HepG2 (cell line): ENCODE results near the gene IL32. TPM values are rescaled to one million over a fixed set of nuclear protein-coding genes. Genes with fewer than 3 reads are reported as not detected.

Source experiments
- EZH2 ChIP-seq: conservative IDR thresholded peaks from 2 replicates; pipeline ENCODE4 v1.6.1; 2012; ENCODE audit warnings: mild to moderate bottlenecking, low read depth, low read length, moderate library complexity
- MYNN ChIP-seq: sonication (generic); formaldehyde crosslinking; IDR thresholded peaks from 2 replicates; pipeline ENCODE4 v1.4.0; 2020; ENCODE audit warnings: mild to moderate bottlenecking, low read depth, missing genetic modification reagents
- XRCC5 ChIP-seq: fragments of 200-400 bp; formaldehyde crosslinking; optimal IDR thresholded peaks from 2 replicates; pipeline ENCODE3; 2017; ENCODE audit warnings: mild to moderate bottlenecking, low read length
- ZNF160 ChIP-seq: sonication (generic); formaldehyde crosslinking; IDR thresholded peaks from 2 replicates; pipeline ENCODE4 v1.8.0; 2022; ENCODE audit warnings: mild to moderate bottlenecking, inconsistent platforms, missing genetic modification reagents
- ZNF547 ChIP-seq: sonication (generic); formaldehyde crosslinking; IDR thresholded peaks from 2 replicates; pipeline ENCODE4 v1.5.1; 2020; ENCODE audit warnings: mild to moderate bottlenecking, missing genetic modification reagents
- ZNF782 ChIP-seq: sonication (generic); formaldehyde crosslinking; IDR thresholded peaks from 2 replicates; pipeline ENCODE4 v1.4.0; 2020; ENCODE audit warnings: missing genetic modification reagents, mild to moderate bottlenecking, borderline replicate concordance
- polyA plus RNA-seq, 8 experiments: library from polyadenylated mRNA; depleted of rRNA in 3 of 8; stranded (reverse) in 7 of 8; unstranded in 1 of 8; fragments of >200 nt; fragmentation: Illumina TruSeq in 4 of 8; extraction: Trizol in 4 of 8; gene quantifications; 2 replicates each; pipeline versions ENCODE4 v1.2.1 to v1.2.3, GENCODE V29; 2011 to 2016; ENCODE audit warnings: low read depth in 4 of 8, missing spikeins in 1 of 8, mixed read lengths in 1 of 8; ENCODE audit not compliant: insufficient read depth in 1 of 8
- total RNA-seq, 5 experiments: library from RNA; depleted of rRNA; stranded (reverse); fragments of >200 nt; fragmentation: Illumina TruSeq; extraction: Trizol; gene quantifications; 2 replicates each; pipeline ENCODE4 v1.2.3, GENCODE V29; 2016; ENCODE audit warnings: low read depth in 1 of 5
- TF ChIP-seq, protein P1 (sequence below): sonication (generic); formaldehyde crosslinking; IDR thresholded peaks from one replicate; pipeline ENCODE4 v1.5.1; 2020; ENCODE audit warnings: mild to moderate bottlenecking, missing genetic modification reagents; ENCODE audit errors: not compliant biosample characterization
- TF ChIP-seq, protein P2 (sequence below): sonication (generic); formaldehyde crosslinking; IDR thresholded peaks from 2 replicates; pipeline ENCODE4 v1.5.1; 2020; ENCODE audit warnings: missing genetic modification reagents, mild to moderate bottlenecking, borderline replicate concordance
- TF ChIP-seq, protein P3 (sequence below): sonication (generic); formaldehyde crosslinking; IDR thresholded peaks from 2 replicates; pipeline ENCODE4 v1.4.0; 2020; ENCODE audit warnings: missing genetic modification reagents

The IL32 gene
- total and polyA plus RNA-seq, 2 of the 13 experiments (the other 11 are each of a cell fraction or from before 2014, with no cell fraction given), result 115 to 165 TPM

DNA sequence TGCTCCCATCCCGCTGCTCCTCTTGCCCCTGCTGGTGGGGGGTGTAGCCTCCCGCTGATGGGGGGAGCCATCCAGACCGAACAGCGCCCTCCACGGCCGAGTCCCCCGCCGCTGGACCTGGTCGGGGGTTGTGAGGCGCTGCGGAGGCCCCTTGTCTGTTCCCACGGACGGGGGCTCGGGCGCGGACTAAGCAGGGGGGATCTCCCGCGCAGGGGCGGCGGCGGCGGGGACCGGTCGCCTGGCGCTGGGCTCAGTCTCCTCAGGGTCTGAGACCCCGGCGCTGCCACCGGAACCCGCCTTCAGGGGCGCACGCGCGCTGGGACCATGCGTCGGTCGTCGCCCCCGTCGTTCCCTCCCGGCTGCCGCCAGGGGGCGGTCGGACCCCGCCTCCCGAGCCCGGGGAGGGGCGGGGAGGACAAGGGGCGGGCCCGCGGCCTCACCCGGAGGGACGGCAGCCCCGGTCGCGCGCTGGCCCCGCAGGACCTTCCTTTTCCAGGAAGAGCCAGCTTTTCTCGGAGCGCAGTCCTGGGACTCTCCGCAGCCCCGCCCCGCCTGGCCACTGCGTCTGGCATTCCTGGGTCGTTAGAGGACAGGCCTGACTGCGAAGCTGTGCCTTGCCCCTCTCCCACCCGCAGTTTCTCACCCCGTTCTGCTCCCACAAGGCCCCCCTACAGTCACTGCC, 6.3 kb upstream of the IL32 start (continued):
- TF ChIP-seq, protein P1, sequence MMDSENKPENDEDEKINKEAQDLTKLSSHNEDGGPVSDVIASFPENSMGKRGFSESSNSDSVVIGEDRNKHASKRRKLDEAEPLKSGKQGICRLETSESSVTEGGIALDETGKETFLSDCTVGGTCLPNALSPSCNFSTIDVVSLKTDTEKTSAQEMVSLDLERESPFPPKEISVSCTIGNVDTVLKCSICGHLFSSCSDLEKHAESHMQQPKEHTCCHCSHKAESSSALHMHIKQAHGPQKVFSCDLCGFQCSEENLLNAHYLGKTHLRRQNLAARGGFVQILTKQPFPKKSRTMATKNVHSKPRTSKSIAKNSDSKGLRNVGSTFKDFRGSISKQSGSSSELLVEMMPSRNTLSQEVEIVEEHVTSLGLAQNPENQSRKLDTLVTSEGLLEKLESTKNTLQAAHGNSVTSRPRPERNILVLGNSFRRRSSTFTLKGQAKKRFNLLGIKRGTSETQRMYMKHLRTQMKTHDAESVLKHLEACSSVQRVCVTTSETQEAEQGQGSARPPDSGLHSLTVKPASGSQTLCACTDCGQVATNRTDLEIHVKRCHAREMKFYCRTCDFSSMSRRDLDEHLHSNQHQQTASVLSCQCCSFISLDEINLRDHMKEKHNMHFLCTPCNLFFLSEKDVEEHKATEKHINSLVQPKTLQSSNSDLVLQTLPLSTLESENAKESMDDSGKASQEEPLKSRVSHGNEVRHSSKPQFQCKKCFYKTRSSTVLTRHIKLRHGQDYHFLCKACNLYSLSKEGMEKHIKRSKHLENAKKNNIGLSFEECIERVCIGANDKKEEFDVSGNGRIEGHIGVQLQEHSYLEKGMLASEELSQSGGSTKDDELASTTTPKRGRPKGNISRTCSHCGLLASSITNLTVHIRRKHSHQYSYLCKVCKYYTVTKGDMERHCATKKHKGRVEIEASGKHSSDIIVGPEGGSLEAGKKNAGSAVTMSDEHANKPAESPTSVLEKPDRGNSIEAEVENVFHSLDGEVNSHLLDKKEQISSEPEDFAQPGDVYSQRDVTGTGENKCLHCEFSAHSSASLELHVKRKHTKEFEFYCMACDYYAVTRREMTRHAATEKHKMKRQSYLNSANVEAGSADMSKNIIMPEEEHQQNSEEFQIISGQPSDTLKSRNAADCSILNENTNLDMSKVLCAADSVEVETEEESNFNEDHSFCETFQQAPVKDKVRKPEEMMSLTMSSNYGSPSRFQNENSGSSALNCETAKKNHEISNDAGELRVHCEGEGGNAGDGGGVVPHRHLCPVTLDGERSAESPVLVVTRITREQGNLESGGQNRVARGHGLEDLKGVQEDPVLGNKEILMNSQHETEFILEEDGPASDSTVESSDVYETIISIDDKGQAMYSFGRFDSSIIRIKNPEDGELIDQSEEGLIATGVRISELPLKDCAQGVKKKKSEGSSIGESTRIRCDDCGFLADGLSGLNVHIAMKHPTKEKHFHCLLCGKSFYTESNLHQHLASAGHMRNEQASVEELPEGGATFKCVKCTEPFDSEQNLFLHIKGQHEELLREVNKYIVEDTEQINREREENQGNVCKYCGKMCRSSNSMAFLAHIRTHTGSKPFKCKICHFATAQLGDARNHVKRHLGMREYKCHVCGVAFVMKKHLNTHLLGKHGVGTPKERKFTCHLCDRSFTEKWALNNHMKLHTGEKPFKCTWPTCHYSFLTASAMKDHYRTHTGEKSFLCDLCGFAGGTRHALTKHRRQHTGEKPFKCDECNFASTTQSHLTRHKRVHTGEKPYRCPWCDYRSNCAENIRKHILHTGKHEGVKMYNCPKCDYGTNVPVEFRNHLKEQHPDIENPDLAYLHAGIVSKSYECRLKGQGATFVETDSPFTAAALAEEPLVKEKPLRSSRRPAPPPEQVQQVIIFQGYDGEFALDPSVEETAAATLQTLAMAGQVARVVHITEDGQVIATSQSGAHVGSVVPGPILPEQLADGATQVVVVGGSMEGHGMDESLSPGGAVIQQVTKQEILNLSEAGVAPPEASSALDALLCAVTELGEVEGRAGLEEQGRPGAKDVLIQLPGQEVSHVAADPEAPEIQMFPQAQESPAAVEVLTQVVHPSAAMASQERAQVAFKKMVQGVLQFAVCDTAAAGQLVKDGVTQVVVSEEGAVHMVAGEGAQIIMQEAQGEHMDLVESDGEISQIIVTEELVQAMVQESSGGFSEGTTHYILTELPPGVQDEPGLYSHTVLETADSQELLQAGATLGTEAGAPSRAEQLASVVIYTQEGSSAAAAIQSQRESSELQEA (CRISPR knock-in tag), result peak; percentile 25
- TF ChIP-seq, protein P2, sequence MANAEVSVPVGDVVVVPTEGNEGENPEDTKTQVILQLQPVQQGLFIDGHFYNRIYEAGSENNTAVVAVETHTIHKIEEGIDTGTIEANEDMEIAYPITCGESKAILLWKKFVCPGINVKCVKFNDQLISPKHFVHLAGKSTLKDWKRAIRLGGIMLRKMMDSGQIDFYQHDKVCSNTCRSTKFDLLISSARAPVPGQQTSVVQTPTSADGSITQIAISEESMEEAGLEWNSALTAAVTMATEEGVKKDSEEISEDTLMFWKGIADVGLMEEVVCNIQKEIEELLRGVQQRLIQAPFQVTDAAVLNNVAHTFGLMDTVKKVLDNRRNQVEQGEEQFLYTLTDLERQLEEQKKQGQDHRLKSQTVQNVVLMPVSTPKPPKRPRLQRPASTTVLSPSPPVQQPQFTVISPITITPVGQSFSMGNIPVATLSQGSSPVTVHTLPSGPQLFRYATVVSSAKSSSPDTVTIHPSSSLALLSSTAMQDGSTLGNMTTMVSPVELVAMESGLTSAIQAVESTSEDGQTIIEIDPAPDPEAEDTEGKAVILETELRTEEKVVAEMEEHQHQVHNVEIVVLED (CRISPR knock-in tag), result no peak; the same call in 1 of the 2 replicates
- TF ChIP-seq XRCC5 (peak; percentile 25), MYNN (CRISPR knock-in tag) (no peak), ZNF547 (CRISPR knock-in tag) (peak; percentile 73), EZH2 (no peak), ZNF160 (CRISPR knock-in tag) (0 out of 2 replicates have a peak, but pooled peaks have one; percentile 24), ZNF782 (no peak; the same call in 1 of the 2 replicates)
- TF ChIP-seq, protein P3, sequence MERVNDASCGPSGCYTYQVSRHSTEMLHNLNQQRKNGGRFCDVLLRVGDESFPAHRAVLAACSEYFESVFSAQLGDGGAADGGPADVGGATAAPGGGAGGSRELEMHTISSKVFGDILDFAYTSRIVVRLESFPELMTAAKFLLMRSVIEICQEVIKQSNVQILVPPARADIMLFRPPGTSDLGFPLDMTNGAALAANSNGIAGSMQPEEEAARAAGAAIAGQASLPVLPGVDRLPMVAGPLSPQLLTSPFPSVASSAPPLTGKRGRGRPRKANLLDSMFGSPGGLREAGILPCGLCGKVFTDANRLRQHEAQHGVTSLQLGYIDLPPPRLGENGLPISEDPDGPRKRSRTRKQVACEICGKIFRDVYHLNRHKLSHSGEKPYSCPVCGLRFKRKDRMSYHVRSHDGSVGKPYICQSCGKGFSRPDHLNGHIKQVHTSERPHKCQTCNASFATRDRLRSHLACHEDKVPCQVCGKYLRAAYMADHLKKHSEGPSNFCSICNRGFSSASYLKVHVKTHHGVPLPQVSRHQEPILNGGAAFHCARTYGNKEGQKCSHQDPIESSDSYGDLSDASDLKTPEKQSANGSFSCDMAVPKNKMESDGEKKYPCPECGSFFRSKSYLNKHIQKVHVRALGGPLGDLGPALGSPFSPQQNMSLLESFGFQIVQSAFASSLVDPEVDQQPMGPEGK (CRISPR knock-in tag), result peak; percentile 92
